HepG2 (cell line): ENCODE measurements around the gene C9orf50. TPM values are rescaled to one million over a fixed set of nuclear protein-coding genes. Genes with fewer than 3 reads are reported as not detected.

Source experiments
- AGO2 ChIP-seq: fragments of 200-400 bp; formaldehyde crosslinking; optimal IDR thresholded peaks from 2 replicates; pipeline ENCODE3; 2017; ENCODE audit warnings: mild to moderate bottlenecking, low read depth, low read length, moderate library complexity
- MAX ChIP-seq: IDR thresholded peaks from 2 replicates; pipeline ENCODE4 v1.6.1; 2012; ENCODE audit warnings: inconsistent platforms
- NR2C2 ChIP-seq: sonication (generic); formaldehyde crosslinking; IDR thresholded peaks from 2 replicates; pipeline ENCODE4 v1.4.0; 2020; ENCODE audit warnings: missing genetic modification reagents, mild to moderate bottlenecking, moderate library complexity, borderline replicate concordance
- SIN3A ChIP-seq: IDR thresholded peaks from 2 replicates; pipeline ENCODE4 v1.6.1; 2011; ENCODE audit warnings: low read depth, mild to moderate bottlenecking, control low read depth, low read length, borderline replicate concordance
- SIX1 ChIP-seq: sonication (generic); formaldehyde crosslinking; IDR thresholded peaks from 2 replicates; pipeline ENCODE4 v1.4.0; 2020; ENCODE audit warnings: missing genetic modification reagents, borderline replicate concordance
- STAT6 ChIP-seq: sonication (generic); formaldehyde crosslinking; IDR thresholded peaks from 2 replicates; pipeline ENCODE4 v1.4.0; 2020; ENCODE audit warnings: missing genetic modification reagents, mild to moderate bottlenecking, borderline replicate concordance
- THYN1 ChIP-seq: sonication (generic); formaldehyde crosslinking; IDR thresholded peaks from 2 replicates; pipeline ENCODE4 v1.8.1; 2023; ENCODE audit warnings: low read depth, mild to moderate bottlenecking, moderate library complexity, missing genetic modification reagents, borderline replicate concordance
- YEATS2 ChIP-seq: sonication (generic); formaldehyde crosslinking; IDR thresholded peaks from 2 replicates; pipeline ENCODE4 v1.4.0; 2020; ENCODE audit warnings: missing genetic modification reagents, borderline replicate concordance
- ZMAT3 ChIP-seq: sonication (generic); formaldehyde crosslinking; conservative IDR thresholded peaks from 2 replicates; pipeline ENCODE4 v1.7.0; 2021; ENCODE audit warnings: missing genetic modification reagents
- ZMYM2 ChIP-seq: sonication (generic); formaldehyde crosslinking; IDR thresholded peaks from 2 replicates; pipeline ENCODE4 v1.8.0; 2022; ENCODE audit warnings: mild to moderate bottlenecking, missing genetic modification reagents
- ZNF224 ChIP-seq: sonication (generic); formaldehyde crosslinking; IDR thresholded peaks from 2 replicates; pipeline ENCODE4 v1.5.0; 2020; ENCODE audit warnings: mild to moderate bottlenecking, missing genetic modification reagents
- ZNF30 ChIP-seq: sonication (generic); formaldehyde crosslinking; IDR thresholded peaks from 2 replicates; pipeline ENCODE4 v1.5.0; 2020; ENCODE audit warnings: mild to moderate bottlenecking, missing genetic modification reagents
- ZNF383 ChIP-seq: sonication (generic); formaldehyde crosslinking; IDR thresholded peaks from 2 replicates; pipeline ENCODE4 v1.4.0; 2020; ENCODE audit warnings: missing genetic modification reagents, mild to moderate bottlenecking, borderline replicate concordance
- ZNF407 ChIP-seq: sonication (generic); formaldehyde crosslinking; IDR thresholded peaks from one replicate; pipeline ENCODE4 v1.5.1; 2020; ENCODE audit warnings: mild to moderate bottlenecking, missing genetic modification reagents; ENCODE audit errors: not compliant biosample characterization
- ZNF431 ChIP-seq: sonication (generic); formaldehyde crosslinking; IDR thresholded peaks from 2 replicates; pipeline ENCODE4 v1.9.0; 2022; ENCODE audit warnings: missing genetic modification reagents, low read depth, mild to moderate bottlenecking, borderline replicate concordance
- ZNF678 ChIP-seq: sonication (generic); formaldehyde crosslinking; IDR thresholded peaks from 2 replicates; pipeline ENCODE4 v1.4.0; 2020; ENCODE audit warnings: mild to moderate bottlenecking, missing genetic modification reagents
- ZNF792 ChIP-seq: IDR thresholded peaks from 2 replicates; pipeline ENCODE4 v1.6.1; 2016
- ZSCAN29 ChIP-seq: sonication (generic); formaldehyde crosslinking; conservative IDR thresholded peaks from 2 replicates; pipeline ENCODE4 v1.4.0; 2020; ENCODE audit warnings: mild to moderate bottlenecking, missing genetic modification reagents
- polyA plus RNA-seq, 8 experiments: library from polyadenylated mRNA; depleted of rRNA in 3 of 8; stranded (reverse) in 7 of 8; unstranded in 1 of 8; fragments of >200 nt; fragmentation: Illumina TruSeq in 4 of 8; extraction: Trizol in 4 of 8; gene quantifications; 2 replicates each; pipeline versions ENCODE4 v1.2.1 to v1.2.3, GENCODE V29; 2011 to 2016; ENCODE audit warnings: low read depth in 4 of 8, missing spikeins in 1 of 8, mixed read lengths in 1 of 8; ENCODE audit not compliant: insufficient read depth in 1 of 8
- total RNA-seq, 5 experiments: library from RNA; depleted of rRNA; stranded (reverse); fragments of >200 nt; fragmentation: Illumina TruSeq; extraction: Trizol; gene quantifications; 2 replicates each; pipeline ENCODE4 v1.2.3, GENCODE V29; 2016; ENCODE audit warnings: low read depth in 1 of 5

The C9orf50 gene
- total and polyA plus RNA-seq, 2 of the 13 experiments (the other 11 are each of a cell fraction or from before 2014, with no cell fraction given), result not detected

GRCh38 chr9:129606161-129607026 is 14.5 kb downstream of the C9orf50 start (continued):
- TF ChIP-seq STAT6 (CRISPR knock-in tag) (0 out of 2 replicates have a peak, but pooled peaks have one; percentile 65), ZNF792 (CRISPR knock-in tag) (peak; percentile 64; the same call in 1 of the 2 replicates), ZNF678 (CRISPR knock-in tag) (no peak), ZMYM2 (no peak), MAX (no peak), ZNF30 (CRISPR knock-in tag) (no peak), YEATS2 (peak; percentile 47; the same call in 1 of the 2 replicates), ZSCAN29 (CRISPR knock-in tag) (no peak), ZMAT3 (0 out of 2 replicates have a peak, but pooled peaks have one; percentile 20), NR2C2 (CRISPR knock-in tag) (peak; percentile 75), ZNF383 (CRISPR knock-in tag) (no peak), ZNF431 (CRISPR knock-in tag) (no peak), AGO2 (no peak), THYN1 (CRISPR knock-in tag) (no peak), SIX1 (CRISPR knock-in tag) (no peak), ZNF407 (CRISPR knock-in tag) (no peak), ZNF224 (peak; percentile 88; the same call in 1 of the 2 replicates), SIN3A (no peak)
